KOPT-K1 (cell line): ENCODE results near the gene GHITM.

Experiments
- H3K27ac ChIP-seq: fragments of 200-600 bp; sonication (generic); 2 replicates; pipeline ENCODE4 v1.5.1; 2016; ENCODE audit warnings: antibody characterized with exemption, mild to moderate bottlenecking, low read depth, low read length; ENCODE audit not compliant: poor library complexity, severe bottlenecking
- H3K36me3 ChIP-seq: fragments of 200-600 bp; sonication (generic); 2 replicates; pipeline ENCODE4 v1.5.1; 2017; ENCODE audit warnings: antibody characterized with exemption, mild to moderate bottlenecking, low read length, moderate library complexity; ENCODE audit not compliant: insufficient read depth
- H3K9me3 ChIP-seq: fragments of 200-600 bp; sonication (generic); 2 replicates; pipeline ENCODE4 v1.5.1; 2017; ENCODE audit warnings: antibody characterized with exemption, low read length, mild to moderate bottlenecking; ENCODE audit not compliant: insufficient read depth, poor library complexity, severe bottlenecking

GHITM gene

GRCh38 chr10:84196083-84196482 is 56.8 kb downstream of the GHITM start:
- Histone ChIP-seq H3K27ac (no peak overlapping the region), H3K36me3 (no peaks in the 10 kb centered on the region), H3K9me3 (no peaks in the 10 kb centered on the region)

- Histone ChIP-seq H3K27ac (no peak overlapping the region), H3K36me3 (no peaks in the 10 kb centered on the region), H3K9me3 (no peaks in the 10 kb centered on the region)
Measured at GRCh38 chr10:84196941-84197340, 57.6 kb downstream of the GHITM start.

GRCh38 chr10:84197643-84198042 is 58.3 kb downstream of the GHITM start:
- H3K27ac ChIP-seq, result no peak overlapping the region
- H3K9me3 ChIP-seq, result no peaks in the 10 kb centered on the region
- no peaks in the 10 kb centered on the region for H3K36me3 ChIP-seq

GRCh38 chr10:84198206-84198915 is 59.1 kb downstream of the GHITM start:
- H3K36me3 ChIP-seq, result no peaks in the 10 kb centered on the region
- no peaks in the 10 kb centered on the region for H3K9me3 ChIP-seq
- no peak overlapping the region for H3K27ac ChIP-seq

- Histone ChIP-seq H3K9me3 (no peaks in the 10 kb centered on the region), H3K36me3 (no peaks in the 10 kb centered on the region), H3K27ac (no peak overlapping the region)
Measured at GRCh38 chr10:84200537-84201243, 61.4 kb downstream of the GHITM start.

- H3K36me3 ChIP-seq, result no peaks in the 10 kb centered on the region
Measured at GRCh38 chr10:84201244-84201606, 61.9 kb downstream of the GHITM start.

GRCh38 chr10:84201682-84202081 is 62.4 kb downstream of the GHITM start:
- no peaks in the 10 kb centered on the region for H3K9me3 ChIP-seq
- H3K27ac ChIP-seq, result no peak overlapping the region
- H3K36me3 ChIP-seq, result no peaks in the 10 kb centered on the region

More at GRCh38 chr10:84201244-84201606, 61.9 kb downstream of the GHITM start:
- no peaks in the 10 kb centered on the region for H3K9me3 ChIP-seq
- no peak overlapping the region for H3K27ac ChIP-seq

- no peak overlapping the region for H3K27ac ChIP-seq
- no peaks in the 10 kb centered on the region for H3K36me3 ChIP-seq
Measured at GRCh38 chr10:84202349-84202748, 63.0 kb downstream of the GHITM start.

More at GRCh38 chr10:84202349-84202748, 63.0 kb downstream of the GHITM start:
- H3K9me3 ChIP-seq, result no peaks in the 10 kb centered on the region
